Tibial nerve (tissue), 4 donors: Measurements from ENCODE around the gene ADGRL3.

ENCODE experiments used
- EP300 ChIP-seq, 2 donors: sonication (generic); formaldehyde crosslinking; IDR thresholded peaks; one replicate each; pipeline ENCODE4 v1.6.1; 2017; ENCODE audit warnings: antibody characterized with exemption in 2 of 2, mild to moderate bottlenecking in 1 of 2
- POLR2A ChIP-seq, 2 donors: fragments of 450-650 bp; IDR thresholded peaks; one replicate each; pipeline ENCODE4 v1.6.1; 2017; ENCODE audit warnings: antibody characterized with exemption in 2 of 2, mild to moderate bottlenecking in 2 of 2, moderate library complexity in 2 of 2
- TF ChIP-seq, protein P1 (sequence below), 5 experiments: fragments of 200-600 bp in 3 of 5; fragments of 450-650 bp in 2 of 5; sonication (generic) in 3 of 5; IDR thresholded peaks; one replicate each; pipeline ENCODE4 v1.5.1; 2016 to 2019; ENCODE audit warnings: antibody characterized with exemption in 5 of 5, mild to moderate bottlenecking in 3 of 5, moderate library complexity in 2 of 5

GRCh38 chr4:62117886-62118285 is 917.8 kb downstream of the ADGRL3 start:
- TF ChIP-seq POLR2A (IDR thresholded peaks at IDR 0.05) = no peak
- no peak for TF ChIP-seq EP300 (IDR thresholded peaks at IDR 0.05)
- TF ChIP-seq, protein P1, sequence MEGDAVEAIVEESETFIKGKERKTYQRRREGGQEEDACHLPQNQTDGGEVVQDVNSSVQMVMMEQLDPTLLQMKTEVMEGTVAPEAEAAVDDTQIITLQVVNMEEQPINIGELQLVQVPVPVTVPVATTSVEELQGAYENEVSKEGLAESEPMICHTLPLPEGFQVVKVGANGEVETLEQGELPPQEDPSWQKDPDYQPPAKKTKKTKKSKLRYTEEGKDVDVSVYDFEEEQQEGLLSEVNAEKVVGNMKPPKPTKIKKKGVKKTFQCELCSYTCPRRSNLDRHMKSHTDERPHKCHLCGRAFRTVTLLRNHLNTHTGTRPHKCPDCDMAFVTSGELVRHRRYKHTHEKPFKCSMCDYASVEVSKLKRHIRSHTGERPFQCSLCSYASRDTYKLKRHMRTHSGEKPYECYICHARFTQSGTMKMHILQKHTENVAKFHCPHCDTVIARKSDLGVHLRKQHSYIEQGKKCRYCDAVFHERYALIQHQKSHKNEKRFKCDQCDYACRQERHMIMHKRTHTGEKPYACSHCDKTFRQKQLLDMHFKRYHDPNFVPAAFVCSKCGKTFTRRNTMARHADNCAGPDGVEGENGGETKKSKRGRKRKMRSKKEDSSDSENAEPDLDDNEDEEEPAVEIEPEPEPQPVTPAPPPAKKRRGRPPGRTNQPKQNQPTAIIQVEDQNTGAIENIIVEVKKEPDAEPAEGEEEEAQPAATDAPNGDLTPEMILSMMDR (IDR thresholded peaks at IDR 0.05) = no peak
